ENCODE results near the gene FZD8. TPM values are rescaled to one million over a fixed set of nuclear protein-coding genes. Genes with fewer than 3 reads are reported as not detected.
A peak's percentile ranks its signal among the peaks of the same experiment; 100 is the strongest.

Gene FZD8
- total RNA-seq, 1 donor from 2014 or later: 45.9 TPM

GRCh38 chr10:35607475-35608327 is 34.4 kb downstream of the FZD8 start:
- no peak overlapping the region for H3K27ac Mint-ChIP-seq (ENCODE audit: unreplicated experiment)
- peaks cover 6% of the 10 kb centered on the region for H3K9me3 Mint-ChIP-seq (ENCODE audit: unreplicated experiment)
- peaks cover 3% of the 10 kb centered on the region for H3K36me3 Mint-ChIP-seq (ENCODE audit: low read depth, unreplicated experiment)
- H3K27me3 Mint-ChIP-seq (ENCODE audit: unreplicated experiment): peaks cover 8% of the 10 kb centered on the region
- no peak for DNase-seq (ENCODE audit: low spot score)
- H3K4me1 Mint-ChIP-seq (ENCODE audit: unreplicated experiment): no peaks in the 10 kb centered on the region
- no peak for TF ChIP-seq CTCF (IDR thresholded peaks at IDR 0.05; ENCODE audit: unreplicated experiment)
- H3K4me3 Mint-ChIP-seq (ENCODE audit: unreplicated experiment): no peak overlapping the region

- Mint-ChIP-seq H3K4me3 (ENCODE audit: unreplicated experiment) (no peak overlapping the region), H3K9me3 (ENCODE audit: unreplicated experiment) (peaks cover 6% of the 10 kb centered on the region), H3K4me1 (ENCODE audit: unreplicated experiment) (no peaks in the 10 kb centered on the region), H3K27me3 (ENCODE audit: unreplicated experiment) (peaks cover 4% of the 10 kb centered on the region), H3K36me3 (ENCODE audit: low read depth, unreplicated experiment) (peaks cover 3% of the 10 kb centered on the region), H3K27ac (ENCODE audit: unreplicated experiment) (no peak overlapping the region)
- TF ChIP-seq CTCF (IDR thresholded peaks at IDR 0.05; ENCODE audit: unreplicated experiment): no peak
- DNase-seq (ENCODE audit: low spot score): no peak
Observed at GRCh38 chr10:35606430-35606829, 35.7 kb downstream of the FZD8 start.

GRCh38 chr10:35605191-35605590 is 36.9 kb downstream of the FZD8 start, which contains the start of gene GJD4:
Gene GJD4, plus strand, starts transcription at chr10:35605341. Its CDS starts 227 bp downstream, at chr10:35605568.
- H3K4me1 Mint-ChIP-seq (ENCODE audit: unreplicated experiment): no peaks in the 10 kb centered on the region
- no peak within 1 kb of the TSS for H3K4me3 Mint-ChIP-seq (ENCODE audit: unreplicated experiment)
- no peak for DNase-seq (ENCODE audit: low spot score)
- H3K27me3 Mint-ChIP-seq (ENCODE audit: unreplicated experiment): peaks cover 4% of the 10 kb centered on the region
- TF ChIP-seq CTCF (IDR thresholded peaks at IDR 0.05; ENCODE audit: unreplicated experiment): no peak
- peaks cover 3% of the 10 kb centered on the region for H3K36me3 Mint-ChIP-seq (ENCODE audit: low read depth, unreplicated experiment)
- peaks cover 6% of the 10 kb centered on the region for H3K9me3 Mint-ChIP-seq (ENCODE audit: unreplicated experiment)
- no peak within 1 kb of the TSS for H3K27ac Mint-ChIP-seq (ENCODE audit: unreplicated experiment)

GRCh38 chr10:35600193-35600592 is 41.9 kb downstream of the FZD8 start:
- Mint-ChIP-seq H3K4me1 (ENCODE audit: unreplicated experiment) (no peaks in the 10 kb centered on the region), H3K4me3 (ENCODE audit: unreplicated experiment) (no peak overlapping the region), H3K9me3 (ENCODE audit: unreplicated experiment) (no peaks in the 10 kb centered on the region), H3K36me3 (ENCODE audit: low read depth, unreplicated experiment) (no peaks in the 10 kb centered on the region), H3K27me3 (ENCODE audit: unreplicated experiment) (no peaks in the 10 kb centered on the region), H3K27ac (ENCODE audit: unreplicated experiment) (no peak overlapping the region)
- DNase-seq (ENCODE audit: low spot score): no peak
- TF ChIP-seq CTCF (IDR thresholded peaks at IDR 0.05; ENCODE audit: unreplicated experiment): no peak

GRCh38 chr10:35598379-35598778 is 43.7 kb downstream of the FZD8 start:
- no peaks in the 10 kb centered on the region for H3K9me3 Mint-ChIP-seq (ENCODE audit: unreplicated experiment)
- no peak overlapping the region for H3K4me3 Mint-ChIP-seq (ENCODE audit: unreplicated experiment)
- no peak overlapping the region for H3K27ac Mint-ChIP-seq (ENCODE audit: unreplicated experiment)
- no peaks in the 10 kb centered on the region for H3K4me1 Mint-ChIP-seq (ENCODE audit: unreplicated experiment)
- TF ChIP-seq CTCF (IDR thresholded peaks at IDR 0.05; ENCODE audit: unreplicated experiment): peak; percentile 21
- peaks cover 2% of the 10 kb centered on the region for H3K27me3 Mint-ChIP-seq (ENCODE audit: unreplicated experiment)
- H3K36me3 Mint-ChIP-seq (ENCODE audit: low read depth, unreplicated experiment): no peaks in the 10 kb centered on the region
- DNase-seq (ENCODE audit: low spot score): no peak

Measured in endothelial cell (in vitro differentiated cells).